ENCODE measurements around the gene GEMIN2.
"Not testable (repeated sequence)": the region's sequence is repeated elsewhere in the genome, so short reads cannot be mapped to it uniquely, and the experiment has no call there.

Gene GEMIN2

DNA sequence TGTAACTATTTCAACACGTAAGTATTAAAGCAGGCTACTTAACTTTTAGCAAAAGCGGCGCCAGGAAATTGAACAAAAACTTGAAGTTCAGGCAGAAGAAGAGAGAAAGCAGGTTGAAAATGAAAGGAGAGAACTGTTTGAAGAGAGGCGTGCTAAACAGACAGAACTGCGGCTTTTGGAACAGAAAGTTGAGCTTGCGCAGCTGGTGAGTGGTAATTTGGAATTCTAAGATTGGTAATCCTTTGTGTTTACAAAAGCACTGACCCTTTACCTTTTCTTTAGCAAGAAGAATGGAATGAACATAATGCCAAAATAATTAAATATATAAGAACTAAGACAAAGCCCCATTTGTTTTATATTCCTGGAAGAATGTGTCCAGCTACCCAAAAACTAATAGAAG lies 64.9 kb downstream of the GEMIN2 start:
- no peak for DNase-seq

GRCh38 chr14:39180553-39180952 lies 66.4 kb downstream of the GEMIN2 start:
- DNase-seq: no peak

- DNase-seq: no peak
Observed at GRCh38 chr14:39181026-39181692, 67.0 kb downstream of the GEMIN2 start.

GRCh38 chr14:39181693-39182047 lies 67.5 kb downstream of the GEMIN2 start:
- DNase-seq: no peak

GRCh38 chr14:39182770-39183684 lies 68.9 kb downstream of the GEMIN2 start:
- no peak for DNase-seq

GRCh38 chr14:39183685-39184003 lies 69.5 kb downstream of the GEMIN2 start:
- not testable (repeated sequence) for DNase-seq

GRCh38 chr14:39184628-39185255 lies 70.6 kb downstream of the GEMIN2 start:
- DNase-seq: no peak

DNA sequence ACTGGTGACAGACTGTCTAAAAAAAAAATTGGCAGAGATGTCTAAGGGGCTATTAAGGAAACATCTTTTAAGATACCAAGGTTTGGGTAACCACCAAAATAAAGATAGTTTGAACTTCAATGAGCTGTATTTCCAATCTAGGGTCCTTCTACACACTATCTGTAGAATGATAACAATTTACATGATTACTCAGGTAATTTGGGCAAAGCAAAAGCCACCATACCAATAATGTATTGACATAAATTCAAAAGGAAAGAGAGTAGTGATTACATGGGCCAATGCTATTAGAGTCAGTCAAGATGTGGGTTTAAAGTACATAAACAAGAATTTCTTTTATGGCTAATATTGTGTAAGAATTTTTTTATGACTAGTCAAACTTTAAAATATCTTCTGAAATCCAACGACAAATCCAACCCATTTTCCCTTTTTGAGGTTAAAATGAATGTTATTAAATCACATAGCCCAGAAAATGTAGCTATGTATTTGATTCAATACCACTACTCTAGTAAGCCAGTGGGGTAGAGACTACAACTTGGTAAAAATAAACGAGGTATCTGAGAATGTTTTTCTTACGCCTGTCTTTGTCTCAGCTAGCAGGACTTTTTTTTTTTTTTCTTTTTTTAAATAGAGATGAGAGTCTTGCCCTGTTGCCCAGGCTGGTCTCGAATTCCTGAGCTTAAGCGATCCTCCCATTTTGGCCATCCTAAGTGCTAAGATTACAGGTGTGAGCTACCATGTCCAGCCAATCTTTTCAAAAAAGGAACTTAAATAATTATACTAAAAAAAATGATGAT lies 71.3 kb downstream of the GEMIN2 start:
- DNase-seq: no peak

Data from activated CD4-positive, CD25-positive, alpha-beta regulatory T cell (primary cell).